ENCODE data around the gene RNF214.

Gene RNF214

DNA sequence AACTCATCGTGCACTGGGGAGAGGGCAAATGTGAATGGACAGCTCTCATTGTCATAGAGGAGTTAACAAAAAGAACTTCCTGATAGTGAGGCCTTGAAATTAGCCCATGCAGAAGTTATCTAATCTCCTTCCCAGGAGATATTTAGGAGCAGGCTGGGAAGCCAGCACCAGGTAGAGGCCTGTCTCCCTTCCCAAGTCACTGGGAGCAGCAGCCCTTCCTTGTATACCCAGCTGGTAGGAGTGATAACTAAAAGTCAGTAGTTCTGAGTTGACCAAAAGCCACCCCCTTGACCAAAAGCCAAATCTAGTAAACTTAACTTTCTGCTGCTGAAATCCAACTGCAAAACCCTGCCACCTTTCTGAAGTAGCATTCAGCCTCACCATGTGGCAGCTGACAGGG, 57.3 kb downstream of the RNF214 start:
- DNase-seq: no peak

DNA sequence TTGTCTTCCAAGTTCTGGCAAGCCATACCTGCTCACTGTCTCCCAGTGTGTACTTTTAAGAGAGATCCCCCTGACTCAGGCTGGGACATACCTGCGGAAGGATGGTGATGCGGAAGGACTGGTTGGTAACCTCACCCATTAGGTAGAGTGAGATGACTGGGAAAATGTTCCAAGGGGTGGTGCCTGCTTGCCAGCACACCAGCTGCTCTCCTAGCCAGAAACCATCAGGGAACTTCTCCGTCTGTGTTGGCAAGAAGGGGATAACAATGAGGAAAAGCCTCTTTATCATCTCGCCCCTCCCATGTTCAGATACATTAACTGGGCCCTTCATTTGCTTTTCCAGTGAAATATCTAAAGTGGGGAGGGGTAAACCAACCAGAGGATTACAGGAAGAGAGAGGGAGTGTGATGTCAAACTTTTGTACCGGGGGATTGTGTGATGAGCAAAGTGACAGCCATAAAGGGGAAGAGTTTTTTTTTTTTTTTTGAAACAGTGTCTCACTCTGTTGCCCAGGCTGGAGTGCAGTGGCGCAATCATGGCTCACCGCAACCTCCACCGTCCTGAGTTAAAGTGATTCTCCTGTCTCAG, 58.4 kb downstream of the RNF214 start, which contains the start of gene BACE1-AS:
TSS of gene BACE1-AS (plus strand) at position 538 of the 588 bp plus-strand sequence.
- no peak for DNase-seq

DNA sequence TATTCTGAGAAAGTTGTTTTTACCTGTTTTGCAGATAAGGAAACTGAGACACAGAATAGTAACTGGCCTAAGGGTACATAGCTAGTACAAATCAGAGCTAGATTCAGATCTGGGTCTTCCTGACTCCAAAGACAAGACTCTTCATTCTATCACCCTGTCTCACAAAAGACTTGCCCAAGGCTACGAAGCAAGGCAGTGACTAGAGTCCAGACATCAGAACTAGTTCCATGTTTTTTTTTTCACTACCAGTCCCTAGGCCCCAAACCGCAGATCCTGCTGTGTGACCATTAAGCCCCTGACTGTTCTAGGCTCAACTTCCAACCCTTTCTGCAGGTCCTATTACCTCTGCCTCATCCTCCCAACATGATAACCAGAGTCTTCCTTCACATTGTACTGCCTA, 60.1 kb downstream of the RNF214 start:
- DNase-seq: no peak

DNA sequence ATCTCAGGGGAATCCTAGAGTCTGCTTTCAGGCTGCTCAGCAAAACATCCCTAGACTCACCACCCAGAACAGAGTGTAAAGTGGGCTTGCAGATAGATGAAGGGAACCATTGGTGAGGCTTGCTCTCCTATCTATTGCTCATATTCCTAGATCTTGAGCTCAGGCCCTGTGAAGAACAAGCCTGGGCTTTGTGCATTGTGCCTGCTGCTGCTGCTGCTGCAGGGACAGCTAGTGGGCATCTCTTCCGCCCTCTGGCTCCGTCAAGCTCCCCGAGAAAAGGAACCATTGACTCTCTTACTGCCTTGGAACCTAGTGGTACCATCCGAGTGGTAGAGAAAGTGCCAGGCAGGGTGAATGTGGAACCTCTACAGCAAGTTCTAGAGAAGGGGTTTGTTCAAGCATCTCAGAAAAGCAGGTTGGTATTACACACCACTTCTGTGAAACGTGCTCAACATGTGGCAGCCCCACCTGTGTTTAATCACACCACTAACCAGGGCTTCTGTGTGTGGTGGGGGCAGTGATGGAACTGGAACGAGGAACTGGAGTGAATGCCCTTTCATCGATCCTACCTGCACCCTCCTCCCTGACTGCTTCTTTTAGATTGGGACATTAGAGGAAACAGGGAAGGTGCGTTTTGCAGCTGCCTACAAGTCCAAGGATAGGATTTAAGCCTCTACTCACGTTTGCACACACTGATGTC, 63.1 kb downstream of the RNF214 start:
- DNase-seq: no peak

DNA sequence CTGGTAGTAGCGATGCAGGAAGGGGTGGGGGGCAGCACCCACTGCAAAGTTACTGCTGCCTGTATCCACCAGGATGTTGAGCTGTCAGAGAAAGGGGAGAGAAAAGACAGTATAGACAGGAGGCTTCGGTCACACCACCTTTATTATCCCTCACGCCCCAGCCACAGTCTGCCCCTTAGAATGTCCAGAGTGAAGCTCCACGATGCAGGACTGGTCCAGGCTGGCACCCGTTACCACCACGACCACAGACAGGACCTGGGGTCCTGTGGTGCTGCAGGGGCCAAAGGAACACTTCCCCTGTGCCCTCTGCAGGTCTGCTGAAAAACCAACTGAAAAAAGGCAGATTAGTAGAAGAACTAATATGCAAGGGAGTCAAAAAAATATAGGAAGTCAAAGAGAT, 64.4 kb downstream of the RNF214 start:
- no peak for DNase-seq

DNA sequence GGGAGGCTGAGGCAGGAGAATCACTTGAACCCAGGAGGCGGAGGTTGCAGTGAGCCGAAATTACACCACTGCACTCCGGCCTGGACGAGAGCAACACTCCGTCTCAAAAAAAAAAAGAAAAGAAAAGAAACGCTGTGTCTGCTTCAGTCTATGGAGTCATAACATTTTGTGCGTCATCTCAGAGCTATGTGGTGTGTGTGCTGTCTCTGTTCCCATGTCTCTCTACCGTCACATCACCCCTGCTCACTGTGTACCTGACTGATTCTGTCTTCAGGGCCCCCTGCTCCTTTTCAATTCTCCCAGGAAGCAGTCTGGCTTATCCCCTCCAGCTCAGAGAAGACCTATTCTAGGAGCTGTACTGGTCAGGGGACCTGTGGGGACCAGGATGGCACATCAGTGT, 65.7 kb downstream of the RNF214 start:
- no peak for DNase-seq

DNA sequence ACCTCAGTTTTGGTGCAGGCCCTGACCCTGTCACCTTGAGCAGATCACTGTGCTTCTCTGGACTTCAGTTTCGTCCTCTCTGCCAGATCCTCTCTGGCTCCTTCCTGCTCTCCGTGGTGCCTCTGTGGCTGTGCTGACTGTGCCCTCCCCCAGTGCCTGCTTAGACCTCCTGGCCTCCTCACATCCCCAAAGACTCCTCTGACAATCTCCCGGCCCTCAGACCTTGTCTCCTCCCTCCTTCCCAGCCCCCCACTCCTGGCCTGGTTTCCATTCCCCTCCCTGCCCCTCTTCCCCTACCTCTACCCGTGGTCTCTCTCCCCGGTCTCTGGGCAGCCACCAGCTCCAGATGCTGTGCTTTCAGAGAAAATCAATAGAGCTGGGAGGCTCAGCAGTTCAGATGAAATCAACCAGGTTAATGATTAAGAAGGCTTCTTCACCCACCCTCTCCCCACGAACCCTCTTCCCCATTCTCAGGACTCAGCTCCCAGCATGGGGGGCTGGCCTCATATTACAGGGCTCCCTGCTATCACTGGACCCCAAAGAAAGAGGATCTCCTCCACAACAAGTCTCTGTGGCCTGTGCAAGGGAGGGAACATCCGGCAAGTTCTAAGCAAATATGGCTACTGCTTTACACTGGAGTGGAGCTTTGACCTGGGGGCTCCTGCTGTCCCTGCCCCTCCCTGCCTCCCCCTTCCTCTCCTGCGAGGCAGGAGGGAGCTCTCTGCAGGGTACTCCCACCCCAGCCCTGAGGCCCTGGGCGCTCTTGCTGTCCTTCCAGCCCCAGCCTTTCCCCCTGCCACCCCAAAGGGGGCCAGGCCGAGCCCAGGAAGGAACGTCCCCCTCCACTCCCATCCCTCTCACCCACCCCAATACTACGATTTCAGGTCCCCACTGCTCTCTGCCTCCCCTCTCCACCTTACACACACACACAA, 67.1 kb downstream of the RNF214 start:
- DNase-seq: no peak

DNA sequence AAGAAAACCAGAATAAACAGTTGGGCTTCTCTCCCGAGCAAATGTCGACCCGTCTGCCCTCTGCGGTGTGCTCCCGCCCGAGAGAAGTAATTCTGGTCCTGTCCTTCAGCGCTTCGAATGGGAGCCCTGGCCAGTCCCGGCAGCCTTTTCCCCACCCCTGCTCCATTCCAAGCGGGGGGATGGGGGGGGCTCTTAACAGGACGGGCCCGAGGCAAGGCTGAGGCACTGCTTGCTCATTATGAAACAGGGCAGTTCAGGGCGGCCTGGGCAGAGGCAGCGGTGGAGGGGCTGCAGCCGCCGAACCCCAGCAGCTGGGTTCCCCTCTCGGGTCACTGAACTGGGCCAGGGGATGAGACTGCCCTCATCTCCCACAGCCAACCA, 67.8 kb downstream of the RNF214 start:
- DNase-seq: no peak

DNA sequence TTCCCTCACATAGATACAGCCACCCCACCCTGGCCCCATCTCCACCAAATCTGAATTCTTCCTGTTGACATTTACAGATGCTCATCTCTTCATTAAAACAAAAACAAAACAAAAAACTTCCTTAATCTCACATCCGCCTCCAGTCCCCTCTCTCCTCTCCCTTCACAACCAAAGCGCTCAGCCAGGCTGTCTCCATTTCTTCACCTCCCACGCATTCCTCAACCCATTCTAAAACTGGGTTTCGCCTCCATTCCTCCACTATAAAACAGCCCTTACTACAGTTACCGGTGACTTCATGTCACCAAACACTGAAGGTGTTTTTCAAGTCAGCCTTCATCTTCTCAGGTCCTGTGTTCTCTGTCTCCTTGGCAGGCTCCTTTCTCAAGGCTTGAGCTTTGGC, 68.3 kb downstream of the RNF214 start:
- DNase-seq: no peak

DNA sequence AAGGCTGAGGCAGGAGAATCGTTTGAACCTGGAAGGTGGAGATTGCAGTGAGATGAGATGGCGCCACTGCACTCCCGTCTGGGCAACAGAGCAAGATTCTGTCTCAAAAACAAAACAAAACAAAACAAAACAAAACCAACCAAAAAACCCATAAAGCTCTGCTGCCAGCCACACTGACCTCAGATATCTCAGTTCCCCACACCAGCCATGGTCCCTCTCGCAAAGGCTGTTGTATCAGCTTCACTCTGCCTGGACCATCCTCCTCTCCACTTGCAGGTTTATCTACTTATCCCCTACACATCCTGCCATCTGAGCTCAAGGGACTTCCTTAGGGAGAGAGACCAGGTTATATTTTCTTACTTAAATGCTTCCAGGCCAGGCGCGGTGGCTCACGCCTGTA, 69.8 kb downstream of the RNF214 start:
- DNase-seq: no peak

DNA sequence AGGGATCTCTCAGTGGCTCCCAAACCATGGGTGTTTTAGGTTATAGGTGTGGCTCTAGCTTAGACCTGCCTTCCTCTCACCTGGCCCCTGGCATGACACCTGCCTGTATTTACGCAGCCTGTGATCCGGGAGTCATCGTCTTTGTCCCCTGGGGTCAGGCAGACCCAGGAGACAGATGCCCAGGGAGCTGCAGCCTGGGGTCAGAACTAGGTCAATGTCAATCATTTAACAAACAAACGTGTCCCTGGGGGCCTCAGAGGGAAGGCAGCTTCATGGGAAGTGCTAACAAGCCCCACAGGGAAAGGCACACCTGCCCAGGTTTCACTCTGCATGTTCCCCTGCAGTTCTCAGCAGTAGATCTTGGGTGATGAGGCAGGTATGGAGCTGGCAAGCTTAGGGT, 70.6 kb downstream of the RNF214 start:
- peak; percentile 34 to 58 for DNase-seq

DNA sequence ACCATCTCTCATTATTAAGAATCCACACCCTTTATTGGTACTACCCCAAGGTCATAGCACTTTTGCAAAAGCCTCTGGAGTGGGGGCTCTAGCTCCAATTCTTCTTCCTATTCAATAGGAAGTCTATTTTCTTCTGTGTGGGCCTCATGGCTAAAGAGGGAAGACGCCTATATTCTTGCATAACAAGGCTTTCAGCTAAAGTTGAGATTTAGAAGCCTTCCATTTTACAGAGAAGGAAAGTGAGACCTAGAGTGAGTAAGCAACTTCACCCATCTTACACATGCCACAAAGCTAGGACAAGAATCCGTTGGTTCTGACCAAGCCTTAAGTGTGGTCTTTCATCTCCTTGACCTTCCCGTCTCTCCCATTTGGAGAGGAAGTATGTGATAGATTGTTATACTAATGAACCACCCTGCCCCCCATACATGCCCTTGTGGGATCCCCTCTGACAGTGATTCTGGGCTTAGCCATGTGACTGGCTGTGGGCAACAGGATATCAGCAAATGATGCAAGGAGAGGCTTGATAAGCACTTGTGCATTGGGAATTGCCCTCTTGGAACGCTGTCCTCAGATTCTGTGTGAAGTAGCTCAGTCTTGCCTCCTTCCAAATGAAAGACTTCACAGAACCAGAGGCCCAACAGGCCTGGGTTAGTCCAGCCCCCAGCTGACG, 71.3 kb downstream of the RNF214 start:
- DNase-seq: no peak

DNA sequence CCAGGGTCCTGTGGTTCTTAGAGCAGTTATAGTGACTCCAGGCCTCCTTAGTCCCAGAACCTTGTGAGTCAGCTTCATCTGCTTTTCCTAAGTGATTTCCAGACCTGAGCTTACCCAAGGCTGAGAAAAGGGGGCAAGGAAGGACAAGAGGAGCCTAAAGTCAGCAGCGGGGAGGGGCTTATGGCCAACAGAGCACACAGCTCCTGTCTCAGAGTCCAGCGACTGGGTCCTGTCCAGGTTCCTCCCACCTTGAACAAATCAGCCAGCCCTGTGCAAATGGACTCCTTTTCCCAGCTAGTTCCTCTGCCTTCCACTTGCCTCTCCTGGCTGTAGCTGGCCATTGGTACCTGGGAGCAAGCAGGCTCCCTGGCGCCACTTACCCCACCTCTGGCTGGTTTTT, 72.7 kb downstream of the RNF214 start:
- DNase-seq: no peak

DNA sequence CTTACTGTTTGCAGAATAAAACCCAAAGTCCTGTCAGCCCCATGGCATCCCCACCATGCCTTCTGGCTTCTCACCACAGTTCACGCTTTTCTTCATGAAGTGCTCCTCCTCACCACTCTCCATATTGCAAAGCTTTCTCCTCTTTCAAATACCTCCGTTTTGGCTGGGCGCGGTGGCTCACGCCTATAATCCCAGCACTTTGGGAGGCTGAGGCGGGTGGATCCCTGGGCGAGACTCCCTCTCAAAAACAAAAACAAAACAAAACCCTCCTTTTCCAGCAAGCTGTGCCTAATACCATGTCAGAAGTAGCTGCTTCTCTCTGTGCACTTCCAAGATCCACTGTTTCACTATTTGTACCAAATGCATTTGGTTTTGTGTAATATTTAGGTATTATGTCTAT, 76.8 kb downstream of the RNF214 start:
- DNase-seq: no peak

DNA sequence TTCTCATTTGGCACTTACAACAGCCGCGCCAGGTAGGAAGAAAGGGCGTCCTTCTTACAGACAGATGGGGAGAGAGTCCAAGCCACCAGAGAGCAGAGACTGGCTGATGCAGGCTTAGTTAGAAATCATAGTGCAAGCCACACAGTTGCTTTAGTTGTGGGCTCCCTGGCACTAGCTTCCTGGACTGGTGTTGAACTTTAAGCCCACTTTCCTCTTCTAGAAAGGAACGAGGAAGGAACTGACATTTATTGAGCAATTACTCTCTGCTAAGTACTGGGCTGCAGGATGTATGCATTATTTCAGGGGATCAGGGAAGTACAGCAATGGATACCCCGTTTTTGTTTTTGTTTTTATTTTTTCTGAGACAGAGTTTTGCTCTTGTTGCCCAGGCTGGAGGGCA, 80.6 kb downstream of the RNF214 start:
- no peak for DNase-seq

DNA sequence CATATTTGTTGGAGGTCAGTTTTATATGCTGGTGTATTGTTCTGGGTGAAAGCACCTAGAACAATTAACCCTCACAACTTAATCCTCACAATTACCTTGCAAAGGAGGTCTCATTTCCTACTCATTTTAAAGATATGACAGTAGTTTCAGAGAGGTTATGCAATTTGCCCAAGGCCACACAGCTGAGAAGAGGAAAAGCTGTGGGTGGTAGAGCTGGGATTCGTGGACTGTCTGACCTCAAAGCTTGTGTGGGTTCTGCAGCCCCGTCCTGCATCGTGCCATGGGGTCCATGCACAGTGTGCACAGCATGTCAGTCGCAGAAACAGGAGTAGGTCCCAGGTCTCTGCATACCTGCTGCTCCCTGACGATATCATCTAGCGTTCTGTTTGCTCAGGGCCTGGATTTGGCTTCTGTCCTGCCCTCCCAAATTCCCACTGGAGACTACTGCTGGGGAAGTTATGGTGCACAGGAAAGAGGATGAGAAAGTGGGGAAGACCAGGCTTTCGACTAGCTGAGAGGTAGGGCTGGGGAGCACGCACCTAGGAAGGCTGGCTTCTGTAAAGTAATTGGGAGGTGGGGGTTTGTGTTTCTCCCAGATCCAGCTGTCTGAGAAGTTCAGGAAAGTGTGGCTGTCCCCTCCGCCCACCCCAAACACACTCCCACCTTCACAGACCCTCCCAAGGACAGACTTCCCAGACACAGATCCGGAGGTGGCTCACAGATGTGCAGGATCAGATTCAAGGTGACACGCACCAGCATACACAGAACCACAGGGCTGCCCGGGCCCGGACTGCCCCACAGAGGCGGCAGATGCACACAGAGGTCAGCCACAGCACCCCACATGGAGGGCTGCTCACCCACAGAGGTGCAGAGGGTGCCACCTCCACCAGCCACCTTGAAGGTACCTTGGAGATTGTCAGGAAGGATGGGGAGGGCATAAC, 81.6 kb downstream of the RNF214 start:
- no peak for DNase-seq

DNA sequence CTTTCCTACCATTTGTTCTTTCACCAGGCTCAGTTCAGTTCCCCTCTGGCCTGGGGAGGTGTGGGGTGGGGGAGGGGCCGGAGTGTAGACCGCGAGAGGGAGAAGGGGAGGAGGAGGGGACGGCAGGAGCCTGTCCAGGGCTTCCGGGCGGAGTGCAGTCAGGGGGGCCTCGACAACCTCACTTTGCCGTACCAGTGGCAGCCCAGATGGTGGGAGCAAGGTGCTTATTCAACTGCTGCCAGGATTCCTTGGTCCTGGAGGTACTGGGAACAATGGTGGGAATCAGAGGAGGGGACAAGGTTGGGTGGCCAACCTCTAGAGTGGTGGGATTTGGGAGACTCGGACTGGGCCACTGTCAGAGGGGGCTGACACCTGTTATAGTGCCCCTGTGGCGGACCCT, 82.4 kb downstream of the RNF214 start:
- no peak for DNase-seq

DNA sequence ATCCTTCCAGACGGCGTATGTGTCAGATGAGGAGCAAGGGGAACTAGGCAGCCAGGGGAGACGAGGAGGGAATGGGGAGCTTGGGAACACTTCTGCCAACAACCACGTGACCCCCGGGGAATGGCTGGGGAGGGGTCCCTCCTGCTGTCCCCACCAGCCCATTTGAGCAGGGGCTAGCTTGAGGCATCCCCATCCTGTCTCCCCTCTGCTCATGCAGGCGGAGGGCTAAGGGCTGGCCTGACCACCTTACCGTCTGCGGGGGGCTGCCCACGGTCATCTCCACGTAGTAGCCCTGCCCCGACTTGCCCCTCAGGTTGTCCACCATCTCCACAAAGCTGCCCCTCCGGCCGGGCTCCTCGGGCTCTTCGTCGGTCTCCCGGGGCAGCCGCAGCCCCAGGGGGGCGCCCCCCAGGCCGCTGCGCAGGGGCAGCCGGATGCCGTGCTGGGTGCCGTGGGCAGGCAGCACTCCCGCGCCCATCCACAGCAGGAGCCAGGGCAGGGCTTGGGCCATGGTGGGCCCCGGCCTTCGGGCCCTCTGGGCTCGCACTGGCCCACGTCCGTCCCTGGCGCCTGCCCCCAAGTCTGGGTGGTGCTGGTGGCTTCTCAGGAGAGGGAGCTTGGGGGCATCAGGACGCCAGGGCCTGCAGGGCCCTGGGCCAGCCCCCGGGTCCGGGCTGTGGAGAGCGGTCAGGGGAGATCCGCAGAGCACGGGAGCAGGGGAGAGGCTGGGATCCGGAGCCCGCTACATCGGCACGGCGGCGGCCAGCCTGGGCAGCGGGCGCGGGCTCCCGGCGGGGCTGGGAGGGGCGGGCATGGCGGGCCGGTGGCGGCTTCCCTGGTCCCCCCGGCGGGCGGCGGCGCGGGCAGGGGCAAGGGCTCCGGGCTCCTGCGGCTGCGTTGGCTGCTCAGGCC, 83.1 kb downstream of the RNF214 start:
- no peak for DNase-seq

DNA sequence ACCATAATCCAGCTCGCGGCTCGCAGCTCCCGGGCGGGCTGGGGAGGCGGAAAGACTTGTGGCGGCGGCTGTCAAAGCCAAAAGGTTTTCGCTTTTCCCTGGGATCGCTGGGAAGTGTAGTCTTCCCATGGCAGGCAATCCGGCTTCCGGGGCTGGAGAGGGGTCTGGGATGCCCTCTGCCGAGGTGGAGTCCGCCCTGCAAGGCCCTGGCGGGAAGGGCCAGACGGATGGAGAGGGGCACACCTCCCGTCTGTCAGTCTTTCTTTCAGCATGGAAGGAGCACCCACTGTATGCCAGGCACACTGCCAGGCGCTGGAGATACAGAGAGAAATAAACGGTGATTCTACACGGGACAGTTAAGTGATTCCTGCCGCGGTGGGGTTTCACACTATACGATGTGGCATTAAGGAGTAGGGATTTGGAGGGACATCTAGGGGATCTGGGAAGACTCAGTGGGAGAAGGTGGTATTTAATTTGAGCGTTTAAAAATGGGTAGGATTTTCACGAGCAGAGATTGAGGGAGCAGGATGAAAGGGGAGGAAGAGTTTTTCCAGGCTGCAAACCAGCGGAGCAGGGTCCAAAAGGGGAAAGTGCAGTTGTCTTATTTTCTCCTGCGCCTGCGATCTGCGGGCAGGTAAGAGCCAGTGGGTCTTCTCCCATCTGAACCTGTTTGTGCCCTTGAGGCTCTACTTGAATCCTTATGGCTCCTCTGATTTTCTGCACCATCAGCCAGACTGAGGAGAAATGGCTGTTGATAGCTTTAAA, 83.9 kb downstream of the RNF214 start, which contains the start of gene BACE1:
TSS of gene BACE1 (minus strand) at position 60 of the 765 bp plus-strand sequence. CDS start 461 bp downstream, outside the sequence.
- peak; percentile 81 to 90 for DNase-seq

DNA sequence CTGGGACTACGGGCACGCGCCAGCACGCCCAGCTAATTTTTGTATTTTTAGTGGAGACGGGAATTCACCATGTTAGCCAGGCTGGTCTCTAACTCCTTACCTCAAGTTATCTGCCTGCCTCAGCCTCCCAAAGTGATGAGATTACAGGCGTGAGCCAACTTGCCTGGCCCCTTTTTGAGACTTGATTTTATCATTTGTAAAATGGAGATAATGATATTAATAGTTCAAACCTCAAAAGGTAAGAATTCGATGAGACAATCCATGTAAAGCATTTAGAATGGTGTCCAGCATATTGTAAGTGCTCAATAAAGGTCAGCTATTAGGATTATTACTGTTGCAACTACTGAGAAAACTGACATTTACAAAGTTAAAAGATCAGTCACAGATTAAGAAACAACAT, 86.3 kb downstream of the RNF214 start:
- no peak for DNase-seq
